Activated CD4-positive, alpha-beta T cell treated with anti-CD3 and anti-CD28 coated beads, Interleukin-2, amount 10 ng/mL, durations not matched to agents 7 days and 5 days (primary cell): ENCODE data around the gene LHB. TPM values are rescaled to one million over a fixed set of nuclear protein-coding genes. Genes with fewer than 3 reads are reported as not detected.

Source experiments
- CTCF ChIA-PET: fragments of 350-600 bp; sonication (Branson Sonifier 250); formaldehyde crosslinking; loops from one replicate; lab custom pipeline; 2021; ENCODE audit warnings: antibody characterized with exemption; lab: Charles Lee
- POLR2A ChIA-PET: fragments of 350-600 bp; sonication (Branson Sonifier 250); formaldehyde crosslinking; loops from one replicate; lab custom pipeline; 2021; ENCODE audit warnings: antibody characterized with exemption; lab: Charles Lee
- DNase-seq: peaks from one replicate; pipeline ENCODE4 v3.0.0-alpha.2; 2020
- H3K27ac Mint-ChIP-seq: one replicate; pipeline ENCODE4 v1.8.0; 2021; ENCODE audit warnings: mild to moderate bottlenecking, moderate library complexity, mixed read lengths
- H3K27me3 Mint-ChIP-seq: one replicate; pipeline ENCODE4 v1.8.0; 2021; ENCODE audit warnings: mixed read lengths
- H3K36me3 Mint-ChIP-seq: one replicate; pipeline ENCODE4 v1.8.0; 2021; ENCODE audit warnings: low read depth, mixed read lengths
- H3K4me1 Mint-ChIP-seq: one replicate; pipeline ENCODE4 v1.8.0; 2021; ENCODE audit warnings: mixed read lengths
- H3K4me3 Mint-ChIP-seq: one replicate; pipeline ENCODE4 v1.8.0; 2021; ENCODE audit warnings: mild to moderate bottlenecking, moderate library complexity, mixed read lengths
- H3K9me3 Mint-ChIP-seq: one replicate; pipeline ENCODE4 v1.8.0; 2021; ENCODE audit warnings: mixed read lengths
- total RNA-seq, 2 experiments: library from RNA; stranded (reverse); gene quantifications; one replicate each; pipeline ENCODE4 v1.2.3, GENCODE V29; 2021

The LHB gene
- total RNA-seq, 2 experiments from 2014 or later, result not detected

GRCh38 chr19:48986211-48986610 lies 30.7 kb downstream of the LHB start:
- Mint-ChIP-seq H3K27ac (no peak overlapping the region), H3K4me1 (peaks cover 9% of the 10 kb centered on the region), H3K27me3 (no peaks in the 10 kb centered on the region), H3K36me3 (peaks cover 37% of the 10 kb centered on the region), H3K9me3 (no peaks in the 10 kb centered on the region), H3K4me3 (no peak overlapping the region)
- CTCF ChIA-PET, result interaction anchor here (0.6 to 1.6 kb wide), 3 partner anchors 10 to 27 kb away, joined by 3 to 6 read pairs (median 6); no protein-coding TSS in a partner anchor
- no peak for DNase-seq
- POLR2A ChIA-PET, result no interaction called here

GRCh38 chr19:48985711-48986110 lies 31.2 kb downstream of the LHB start:
- peaks cover 5% of the 10 kb centered on the region for H3K4me1 Mint-ChIP-seq
- no peak for DNase-seq
- H3K27me3 Mint-ChIP-seq, result no peaks in the 10 kb centered on the region
- ChIA-PET POLR2A (no interaction called here), CTCF (interaction anchor here (0.6 to 10.8 kb wide), 2 partner anchors 7 to 9 kb away, joined by 3 to 89 read pairs; partner anchors contain the start of genes GYS1 and RUVBL2)
- no peaks in the 10 kb centered on the region for H3K9me3 Mint-ChIP-seq
- H3K27ac Mint-ChIP-seq, result no peak overlapping the region
- peaks cover 40% of the 10 kb centered on the region for H3K36me3 Mint-ChIP-seq
- no peak overlapping the region for H3K4me3 Mint-ChIP-seq

GRCh38 chr19:48982280-48982679 lies 34.6 kb downstream of the LHB start:
- Mint-ChIP-seq H3K4me1 (peaks cover 4% of the 10 kb centered on the region), H3K27ac (no peak overlapping the region), H3K27me3 (no peaks in the 10 kb centered on the region), H3K36me3 (peaks cover 36% of the 10 kb centered on the region), H3K4me3 (no peak overlapping the region), H3K9me3 (no peaks in the 10 kb centered on the region)
- ChIA-PET POLR2A (no interaction called here), CTCF (interaction anchor here (10.8 kb wide), 1 partner anchor 10 kb away, joined by 89 read pairs; the partner anchor contains the start of genes GYS1 and RUVBL2)
- no peak for DNase-seq

GRCh38 chr19:48977061-48977460 lies 39.8 kb downstream of the LHB start:
- Mint-ChIP-seq H3K4me3 (no peak overlapping the region), H3K9me3 (no peaks in the 10 kb centered on the region), H3K36me3 (peaks cover 40% of the 10 kb centered on the region), H3K27ac (no peak overlapping the region), H3K4me1 (peaks cover 9% of the 10 kb centered on the region), H3K27me3 (no peaks in the 10 kb centered on the region)
- POLR2A ChIA-PET, result no interaction called here
- DNase-seq, result no peak
- CTCF ChIA-PET, result interaction anchor here (0.6 to 10.8 kb wide), 9 partner anchors 10 to 188 kb away, joined by 3 to 89 read pairs (median 4); partner anchors contain the start of genes GYS1, HSD17B14 and RUVBL2

DNA sequence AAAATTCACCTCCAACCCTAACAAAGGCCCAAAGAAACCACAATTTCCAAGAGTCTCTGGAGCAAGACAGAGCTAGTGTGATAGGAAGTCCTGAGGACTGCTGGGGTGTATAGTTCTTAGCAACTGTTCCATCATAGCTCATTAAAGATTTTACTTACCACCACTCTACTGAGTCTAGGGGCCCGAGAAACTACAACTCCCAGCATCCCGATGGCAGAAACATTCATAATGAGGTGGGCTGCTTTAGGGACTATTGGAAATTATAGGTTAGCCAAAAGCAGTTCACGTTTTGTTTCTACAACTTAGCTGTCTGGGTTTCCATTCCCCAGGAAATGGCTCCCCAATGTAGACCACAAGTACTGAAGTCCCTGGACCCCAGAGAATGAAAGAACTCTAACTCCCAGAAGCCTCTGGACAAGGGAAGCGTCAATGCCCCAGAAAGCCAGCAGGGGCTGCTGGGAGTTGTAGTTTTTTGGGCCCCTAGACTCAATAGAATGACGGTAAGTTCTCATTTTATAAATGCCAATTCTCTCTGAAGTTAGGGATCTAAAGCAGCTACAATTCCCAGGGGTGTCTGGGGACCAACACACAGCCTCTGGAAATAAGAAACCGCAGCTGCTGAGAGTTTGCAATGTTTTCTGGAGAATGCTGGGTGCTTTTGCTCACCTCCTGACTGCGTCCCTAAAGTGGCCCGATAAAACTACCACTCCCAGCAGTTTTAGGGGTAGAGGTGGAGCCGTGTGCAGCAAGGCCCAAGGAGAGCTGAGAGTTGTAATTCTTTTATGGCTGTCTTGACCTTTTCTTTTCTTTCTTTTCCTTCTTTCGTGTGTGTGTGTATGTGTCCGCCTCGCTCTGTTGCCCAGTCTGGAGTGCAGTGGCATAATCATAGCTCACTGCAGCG lies 40.7 kb downstream of the LHB start:
- H3K36me3 Mint-ChIP-seq, result peaks cover 37% of the 10 kb centered on the region
- POLR2A ChIA-PET, result interaction anchor here (0.9 kb wide), 1 partner anchor 8 kb away, joined by 4 read pairs; no protein-coding TSS in a partner anchor

GRCh38 chr19:48970923-48971395 lies 45.9 kb downstream of the LHB start:
- H3K9me3 Mint-ChIP-seq, result no peaks in the 10 kb centered on the region
- no peaks in the 10 kb centered on the region for H3K27me3 Mint-ChIP-seq

More for the DNA sequence above, 40.7 kb downstream of the LHB start:
- peak; percentile 47 for DNase-seq
- Mint-ChIP-seq H3K4me3 (no peak overlapping the region), H3K27ac (no peak overlapping the region), H3K4me1 (peaks cover 10% of the 10 kb centered on the region), H3K27me3 (no peaks in the 10 kb centered on the region), H3K9me3 (no peaks in the 10 kb centered on the region)
- CTCF ChIA-PET, result interaction anchor here (0.6 to 10.8 kb wide), 10 partner anchors 10 to 187 kb away, joined by 3 to 89 read pairs (median 3); partner anchors contain the start of genes GYS1, HSD17B14 and RUVBL2

GRCh38 chr19:48970139-48970766 lies 46.6 kb downstream of the LHB start:
- H3K27ac Mint-ChIP-seq, result peak overlapping the region; percentile 25
- peaks cover 44% of the 10 kb centered on the region for H3K36me3 Mint-ChIP-seq
- ChIA-PET CTCF (interaction anchor here (0.7 to 2.7 kb wide), 23 partner anchors 9 to 226 kb away, joined by 3 to 25 read pairs (median 5); partner anchors contain the start of genes GYS1, HSD17B14, IZUMO1 and RUVBL2), POLR2A (interaction anchor here (0.6 kb wide), 1 partner anchor 143 kb away, joined by 3 read pairs; no protein-coding TSS in a partner anchor)
- H3K4me3 Mint-ChIP-seq, result no peak overlapping the region
- no peaks in the 10 kb centered on the region for H3K9me3 Mint-ChIP-seq
- no peak for DNase-seq
- peaks cover 29% of the 10 kb centered on the region for H3K4me1 Mint-ChIP-seq
- no peaks in the 10 kb centered on the region for H3K27me3 Mint-ChIP-seq

More at GRCh38 chr19:48970923-48971395, 45.9 kb downstream of the LHB start:
- no peak overlapping the region for H3K4me3 Mint-ChIP-seq
- ChIA-PET POLR2A (interaction anchor here (0.6 kb wide), 1 partner anchor 144 kb away, joined by 3 read pairs; no protein-coding TSS in a partner anchor), CTCF (interaction anchor here (0.7 to 2.7 kb wide), 22 partner anchors 8 to 227 kb away, joined by 3 to 25 read pairs (median 5); partner anchors contain the start of genes GYS1, HSD17B14, IZUMO1 and RUVBL2)
- H3K27ac Mint-ChIP-seq, result no peak overlapping the region
- DNase-seq, result peak; percentile 84
- peaks cover 45% of the 10 kb centered on the region for H3K36me3 Mint-ChIP-seq
- peaks cover 26% of the 10 kb centered on the region for H3K4me1 Mint-ChIP-seq

GRCh38 chr19:48969276-48970138 lies 47.4 kb downstream of the LHB start:
- DNase-seq, result no peak
- H3K4me1 Mint-ChIP-seq, result peaks cover 36% of the 10 kb centered on the region
- H3K4me3 Mint-ChIP-seq, result no peak overlapping the region
- ChIA-PET POLR2A (no interaction called here), CTCF (interaction anchor here (1.1 to 2.7 kb wide), 8 partner anchors 8 to 186 kb away, joined by 3 to 25 read pairs (median 9); partner anchors contain the start of genes GYS1 and RUVBL2)
- no peaks in the 10 kb centered on the region for H3K9me3 Mint-ChIP-seq
- no peaks in the 10 kb centered on the region for H3K27me3 Mint-ChIP-seq
- H3K36me3 Mint-ChIP-seq, result peaks cover 46% of the 10 kb centered on the region
- H3K27ac Mint-ChIP-seq, result peak overlapping the region; percentile 25

DNA sequence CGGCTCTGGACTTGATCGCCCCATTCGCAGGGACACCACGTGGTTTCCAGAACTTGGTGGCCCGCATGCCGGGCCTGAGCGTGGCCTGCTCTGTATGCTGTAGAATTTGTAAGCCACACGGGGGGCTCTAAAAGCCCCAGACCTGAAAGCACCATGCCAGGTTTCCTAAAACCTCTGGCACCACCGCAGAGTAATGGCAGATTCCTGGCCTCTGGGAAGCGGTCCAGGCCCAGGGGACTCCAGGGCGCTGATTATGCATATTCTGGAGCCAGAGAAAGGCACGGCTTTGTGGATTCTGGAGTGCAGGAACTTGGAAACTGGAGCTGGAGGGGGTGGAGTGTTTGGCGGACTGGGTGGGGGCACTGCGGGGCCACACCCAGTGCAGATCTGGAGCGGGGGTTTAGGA lies 48.1 kb downstream of the LHB start:
- POLR2A ChIA-PET, result no interaction called here
- no peaks in the 10 kb centered on the region for H3K9me3 Mint-ChIP-seq
- no peak overlapping the region for H3K27ac Mint-ChIP-seq

GRCh38 chr19:48968179-48968661 lies 48.7 kb downstream of the LHB start:
- no peak overlapping the region for H3K4me3 Mint-ChIP-seq
- H3K36me3 Mint-ChIP-seq, result peaks cover 39% of the 10 kb centered on the region
- no peak for DNase-seq
- peaks cover 48% of the 10 kb centered on the region for H3K4me1 Mint-ChIP-seq
- CTCF ChIA-PET, result interaction anchor here (0.6 to 3.0 kb wide), 5 partner anchors 9 to 172 kb away, joined by 3 to 13 read pairs (median 3); partner anchors contain the start of genes GYS1 and RUVBL2
- no peaks in the 10 kb centered on the region for H3K9me3 Mint-ChIP-seq
- peak overlapping the region; percentile 54 for H3K27ac Mint-ChIP-seq
- H3K27me3 Mint-ChIP-seq, result no peaks in the 10 kb centered on the region
- POLR2A ChIA-PET, result interaction anchor here (1.0 kb wide), 1 partner anchor 8 kb away, joined by 4 read pairs; no protein-coding TSS in a partner anchor

More for the DNA sequence above, 48.1 kb downstream of the LHB start:
- Mint-ChIP-seq H3K36me3 (peaks cover 42% of the 10 kb centered on the region), H3K4me3 (no peak overlapping the region), H3K4me1 (peaks cover 42% of the 10 kb centered on the region), H3K27me3 (no peaks in the 10 kb centered on the region)
- CTCF ChIA-PET, result interaction anchor here (2.7 kb wide), 1 partner anchor 25 kb away, joined by 25 read pairs; the partner anchor contains the start of genes GYS1 and RUVBL2
- DNase-seq, result no peak
